SKM-1 (cell line): Measurements from ENCODE around the gene OR6C65.
"Not testable (repeated sequence)": the region's sequence is repeated elsewhere in the genome, so short reads cannot be mapped to it uniquely, and the experiment has no call there.

ENCODE experiments used
- DNase-seq: peaks from one replicate; lab custom pipeline; 2025; ENCODE audit not compliant: unreplicated experiment; lab: John Stamatoyannopoulos, UW

OR6C65 gene

DNA sequence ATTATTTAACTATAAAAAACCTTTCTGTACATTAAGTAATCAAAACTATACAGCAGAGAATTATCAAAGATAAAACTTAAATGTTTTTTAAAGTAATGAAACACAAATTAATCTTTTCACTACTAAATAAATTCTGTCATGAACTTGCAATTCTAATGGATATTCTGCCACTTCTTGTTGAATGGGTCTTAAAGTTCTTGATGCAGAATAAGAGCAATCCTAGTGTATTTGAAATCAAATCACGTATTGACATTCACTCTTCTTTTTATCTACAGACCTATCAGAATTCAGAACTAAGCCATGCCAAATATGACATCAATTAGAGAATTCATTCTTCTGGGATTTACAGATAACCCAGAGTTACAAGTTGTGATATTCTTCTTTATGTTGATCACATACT is at the start of gene OR6C65:
OR6C65 (plus strand) TSS at position 301 of the 400 bp plus-strand sequence; CDS start at position 301, 0 bp downstream.
- no peak for DNase-seq

DNA sequence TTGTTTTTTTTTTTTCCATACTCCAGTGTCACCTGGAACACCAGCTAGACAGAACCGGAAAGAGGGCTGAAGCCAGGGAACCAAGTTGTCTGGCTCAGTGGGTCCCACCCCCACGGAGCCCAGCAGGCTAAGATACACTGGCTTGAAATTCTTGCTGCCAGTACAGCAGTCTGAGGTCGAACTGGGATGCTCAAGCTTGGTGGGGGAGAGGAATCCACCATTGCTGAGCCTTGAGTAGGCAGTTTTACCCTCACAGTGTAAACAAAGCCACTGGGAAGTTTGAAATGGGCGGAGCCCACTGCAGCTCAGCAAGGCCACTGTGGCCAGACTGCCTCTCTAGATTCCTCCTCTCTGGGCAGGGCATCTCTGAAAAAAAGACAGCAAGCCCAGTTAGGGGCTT is 45.0 kb upstream of the OR6C65 start:
- DNase-seq: not testable (repeated sequence)

DNA sequence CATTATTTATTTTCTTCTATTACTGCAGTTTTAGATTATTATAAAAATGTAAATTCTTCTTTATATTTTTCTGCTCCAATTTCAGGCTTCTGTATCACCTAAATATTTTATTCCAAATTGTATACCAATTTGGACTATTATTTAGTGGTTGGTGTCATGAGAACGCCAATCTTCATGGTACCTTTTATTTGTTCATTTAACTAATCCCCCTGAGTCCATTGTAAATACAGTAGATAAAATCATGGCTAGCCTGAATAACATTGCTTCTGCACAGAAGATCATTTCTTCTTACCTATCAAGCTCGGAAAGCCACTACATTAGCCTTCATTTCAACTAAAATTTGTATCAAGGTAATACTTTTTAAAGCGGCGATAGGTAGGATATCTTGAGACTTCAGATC is 37.7 kb upstream of the OR6C65 start, which contains the start of gene OR6C75:
OR6C75 (plus strand) TSS at position 301 of the 400 bp plus-strand sequence. CDS start 2,136 bp downstream, outside the sequence.
- DNase-seq: no peak

DNA sequence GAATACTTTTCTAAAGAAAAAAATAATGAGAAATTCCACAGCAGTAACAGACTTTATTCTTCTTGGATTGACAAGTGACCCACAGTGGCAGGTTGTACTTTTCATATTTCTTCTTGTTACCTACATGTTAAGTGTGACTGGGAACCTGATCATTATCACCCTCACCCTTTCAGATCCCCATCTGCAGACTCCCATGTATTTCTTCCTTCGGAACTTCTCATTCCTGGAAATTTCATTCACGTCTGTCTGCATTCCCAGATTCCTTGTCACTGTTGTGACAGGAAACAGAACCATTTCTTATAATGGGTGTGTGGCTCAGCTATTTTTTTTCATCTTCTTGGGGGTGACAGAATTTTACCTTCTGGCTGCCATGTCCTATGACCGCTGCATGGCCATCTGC is 35.2 kb upstream of the OR6C65 start:
- no peak for DNase-seq

DNA sequence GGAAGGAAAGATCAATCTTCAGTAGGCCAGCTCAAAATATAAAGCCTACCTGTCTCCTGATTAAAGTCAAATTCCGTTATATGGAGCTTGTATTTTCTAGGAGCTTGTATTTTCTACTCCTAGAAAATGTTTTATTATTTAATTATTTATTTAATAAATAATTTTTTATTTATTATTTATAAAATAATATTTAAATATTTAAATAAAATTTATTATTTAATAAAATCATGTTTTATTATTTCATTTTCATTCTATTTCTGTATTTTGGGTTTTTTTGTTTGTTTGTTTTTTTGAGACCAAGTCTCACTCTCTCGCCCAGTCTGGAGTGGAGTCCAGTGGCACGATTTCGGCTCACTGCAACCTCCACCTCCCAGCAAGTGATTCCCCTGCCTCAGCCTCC is 27.8 kb upstream of the OR6C65 start:
- DNase-seq: no peak

DNA sequence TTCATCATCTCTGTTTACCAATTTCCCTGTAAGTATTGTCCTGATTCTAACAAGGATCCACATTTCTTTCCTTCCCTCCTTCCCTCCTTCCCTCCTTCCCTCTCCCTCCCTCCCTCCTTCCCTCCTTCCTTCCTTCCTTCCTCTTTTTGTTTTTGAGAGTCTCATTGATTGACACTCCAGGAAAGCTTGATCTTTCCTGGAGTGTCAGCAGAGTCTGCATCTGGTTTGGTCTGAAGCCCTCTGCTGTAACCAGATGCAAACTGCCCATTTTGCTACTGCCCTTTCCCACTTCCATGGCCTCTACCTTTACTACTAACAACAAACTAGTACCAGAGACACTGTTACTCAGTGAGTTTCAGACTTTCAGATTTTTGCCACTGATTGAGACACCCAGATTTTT is 14.4 kb upstream of the OR6C65 start:
- no peak for DNase-seq

DNA sequence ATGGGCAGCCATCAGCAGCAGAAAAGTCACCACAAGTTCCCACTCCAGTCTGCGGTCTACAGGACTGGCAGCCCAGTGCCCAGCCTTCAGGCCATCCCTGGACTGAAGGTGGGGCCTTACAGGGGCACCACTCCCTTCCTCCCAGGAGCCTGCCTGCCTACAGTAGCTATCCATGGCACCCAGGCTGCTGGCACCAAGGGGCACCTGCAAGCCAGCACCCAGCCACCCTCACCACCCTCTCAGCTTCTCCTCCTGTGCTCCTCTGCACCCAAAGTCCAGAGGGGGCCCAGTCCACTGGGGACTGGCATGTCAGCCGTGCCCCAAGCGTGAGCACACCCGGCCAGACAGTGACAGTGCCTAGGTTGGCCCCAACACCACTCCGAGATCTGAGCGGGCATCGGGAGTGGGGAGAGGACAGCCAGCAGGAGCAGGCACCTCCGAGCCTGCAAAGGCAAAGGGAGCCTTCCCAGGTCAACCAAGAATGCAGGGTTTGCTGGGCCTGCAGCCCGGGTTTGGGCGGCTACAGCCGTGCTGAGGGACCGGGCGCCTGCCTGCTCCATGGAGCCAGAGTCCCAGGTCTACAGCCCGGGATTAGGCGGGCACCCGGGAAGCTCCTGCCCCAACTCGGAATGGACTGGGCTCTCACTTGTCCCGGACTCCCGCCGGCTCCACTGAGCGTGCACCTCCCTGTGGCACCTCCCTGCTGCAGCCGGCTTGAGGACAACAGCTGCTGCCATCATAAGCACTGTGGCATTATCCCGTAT is 8.1 kb upstream of the OR6C65 start:
- DNase-seq: no peak

DNA sequence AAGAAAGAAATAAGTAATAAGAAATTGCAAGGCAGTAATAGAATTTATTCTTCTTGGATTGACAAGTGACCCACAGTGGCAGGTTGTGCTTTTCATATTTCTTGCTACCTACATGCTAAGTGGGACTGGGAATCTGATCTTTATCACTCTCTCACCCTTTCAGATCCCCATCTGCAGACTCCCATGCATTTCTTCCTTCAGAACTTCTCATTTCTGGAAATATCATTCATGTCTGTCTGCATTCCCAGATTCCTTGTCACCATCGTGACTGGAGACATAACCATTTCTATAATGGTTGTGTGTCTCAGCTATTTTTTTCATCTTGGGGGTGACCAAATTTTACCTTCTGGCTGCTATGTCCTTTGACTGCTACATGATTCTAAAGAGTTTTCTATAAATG is 4.0 kb upstream of the OR6C65 start:
- DNase-seq: no peak

DNA sequence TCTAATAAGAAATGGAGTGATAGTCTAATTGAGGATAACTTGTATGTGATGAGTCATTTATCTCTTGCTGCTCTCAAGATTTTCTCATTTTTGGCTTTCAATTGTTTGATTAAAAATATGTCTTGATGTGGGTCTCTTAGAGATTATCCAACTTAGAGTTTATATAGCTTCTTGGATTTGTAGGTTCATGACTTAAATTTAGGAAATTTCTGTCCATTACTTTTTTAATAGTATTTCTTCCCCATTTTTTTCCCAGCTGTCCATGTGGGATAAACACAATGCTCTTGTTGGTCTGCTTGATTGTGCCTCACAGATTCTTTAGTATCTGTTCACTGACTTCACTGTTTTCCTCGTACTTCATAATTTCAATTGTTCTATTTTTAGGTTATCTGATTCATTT is 7.5 kb downstream of the OR6C65 start:
- DNase-seq: no peak

DNA sequence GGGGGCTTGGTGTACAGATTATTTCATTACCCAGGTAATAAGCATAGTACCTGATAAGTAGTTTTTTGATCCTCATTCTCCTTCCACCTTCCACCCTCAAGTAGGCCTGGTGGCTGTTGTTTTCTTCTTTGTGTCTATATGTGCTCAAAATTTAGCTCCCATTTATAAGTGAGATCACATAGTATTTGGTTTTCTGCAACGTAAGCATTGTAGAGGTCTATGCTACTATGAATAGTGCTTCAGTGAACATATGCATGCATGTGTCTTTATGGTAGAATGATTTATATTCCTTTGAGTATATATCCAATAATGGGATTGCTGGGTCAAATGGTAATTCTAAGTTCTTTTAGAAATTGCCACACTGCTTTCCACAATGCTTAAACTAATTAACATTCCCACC is 8.8 kb downstream of the OR6C65 start:
- DNase-seq: not testable (repeated sequence)

DNA sequence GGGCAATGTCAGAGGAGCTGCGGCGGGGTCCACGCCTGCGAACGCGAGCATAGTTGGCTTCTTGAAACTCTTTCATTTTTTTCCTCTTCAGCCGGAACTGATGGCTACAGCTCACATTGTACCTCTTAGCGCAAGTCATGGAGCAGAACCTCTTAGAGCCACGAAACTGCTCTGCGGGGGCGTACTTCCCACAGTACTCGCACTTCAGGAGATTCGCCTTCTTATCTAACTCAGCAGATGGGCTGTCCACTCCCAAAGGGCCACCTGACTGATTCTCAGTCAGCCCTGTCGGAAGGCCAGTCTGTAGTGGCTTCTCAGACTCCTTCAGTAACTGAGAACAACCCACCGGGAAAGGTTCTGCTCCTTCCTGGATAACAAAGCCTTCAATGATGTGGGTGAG is 11.8 kb downstream of the OR6C65 start:
- not testable (repeated sequence) for DNase-seq

DNA sequence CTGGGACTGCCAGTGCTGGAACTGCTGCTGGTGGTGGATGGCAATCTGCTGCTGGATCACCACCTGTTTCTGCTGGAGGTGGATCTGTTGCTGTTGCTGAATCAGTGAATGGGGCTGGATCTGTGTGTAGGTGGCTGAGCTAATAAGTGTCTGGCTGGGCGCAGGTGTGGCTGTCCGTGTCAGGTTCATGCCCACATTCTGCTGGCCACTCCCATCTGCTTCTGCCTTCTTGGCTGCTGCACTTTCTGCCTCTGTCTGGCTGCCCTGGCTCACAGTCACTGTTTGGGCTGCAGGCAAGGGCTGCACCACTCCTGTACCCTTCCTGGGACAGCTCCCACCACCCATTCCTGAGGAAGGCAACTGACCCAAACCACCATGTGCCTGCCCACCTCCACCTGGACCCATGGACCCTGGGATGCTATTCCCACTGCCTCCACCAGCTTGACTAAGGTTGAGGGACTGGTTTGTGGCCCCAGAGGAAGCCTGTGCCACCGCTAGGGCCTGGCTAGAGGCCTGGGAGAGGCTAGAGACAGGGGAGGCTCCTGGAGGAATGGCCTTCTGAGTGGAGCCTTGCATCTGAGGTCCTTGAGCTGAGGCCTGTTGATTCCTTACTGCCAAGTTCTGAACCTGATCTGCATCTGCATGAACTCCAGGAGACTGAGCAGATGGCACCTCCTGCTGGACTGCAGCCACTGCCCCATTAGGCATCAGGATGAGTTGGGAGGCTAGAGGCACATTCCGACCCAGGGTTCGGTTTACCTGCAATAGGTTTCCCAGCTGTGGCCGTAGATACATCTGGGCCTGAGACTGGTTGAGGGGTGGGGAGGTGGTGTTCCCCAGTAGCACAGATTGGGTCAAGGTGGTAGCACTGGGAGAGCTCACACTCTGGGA is 13.4 kb downstream of the OR6C65 start:
- DNase-seq: not testable (repeated sequence)

DNA sequence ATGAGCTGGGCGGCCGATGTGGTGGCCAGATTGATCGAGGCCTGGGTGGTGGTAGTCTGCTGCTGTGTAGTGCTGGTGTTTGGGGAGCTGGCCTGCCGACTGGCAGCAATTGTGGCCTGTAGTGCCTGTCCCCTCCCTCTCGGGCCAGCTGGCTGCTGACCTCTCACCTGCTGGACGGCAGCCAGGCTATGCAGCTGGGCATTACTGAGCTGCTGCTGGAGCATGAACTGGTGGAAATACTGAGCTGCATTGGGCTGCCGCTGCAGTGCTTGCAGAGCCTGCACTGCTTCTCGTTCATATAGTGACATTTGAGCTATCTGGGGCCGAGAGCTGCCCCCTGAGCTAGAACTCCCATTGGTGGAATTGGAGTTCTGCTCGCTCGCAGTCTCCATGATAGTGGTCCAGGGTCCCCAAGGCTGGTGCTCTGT is 14.1 kb downstream of the OR6C65 start:
- DNase-seq: not testable (repeated sequence)

DNA sequence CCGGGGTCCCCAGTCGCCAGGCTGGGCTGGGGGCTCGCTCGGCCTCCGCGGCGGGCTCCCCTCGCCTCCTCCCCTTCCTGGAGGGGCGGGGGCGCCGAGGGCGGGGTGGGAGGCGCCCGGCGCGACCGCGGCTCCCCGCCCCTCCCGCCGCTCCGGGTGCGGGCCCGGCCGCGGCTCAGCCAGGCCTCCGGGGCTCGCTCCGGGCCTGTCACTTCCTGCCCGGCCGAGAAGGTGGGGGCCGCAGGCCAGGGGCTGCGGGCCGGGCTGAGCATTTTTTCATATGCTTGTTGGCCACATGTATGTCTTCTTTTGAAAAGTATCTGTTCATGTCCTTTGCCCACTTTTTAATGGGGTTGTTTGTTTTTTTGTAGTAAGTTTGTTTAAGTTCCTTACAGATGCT is 14.6 kb downstream of the OR6C65 start:
- not testable (repeated sequence) for DNase-seq

DNA sequence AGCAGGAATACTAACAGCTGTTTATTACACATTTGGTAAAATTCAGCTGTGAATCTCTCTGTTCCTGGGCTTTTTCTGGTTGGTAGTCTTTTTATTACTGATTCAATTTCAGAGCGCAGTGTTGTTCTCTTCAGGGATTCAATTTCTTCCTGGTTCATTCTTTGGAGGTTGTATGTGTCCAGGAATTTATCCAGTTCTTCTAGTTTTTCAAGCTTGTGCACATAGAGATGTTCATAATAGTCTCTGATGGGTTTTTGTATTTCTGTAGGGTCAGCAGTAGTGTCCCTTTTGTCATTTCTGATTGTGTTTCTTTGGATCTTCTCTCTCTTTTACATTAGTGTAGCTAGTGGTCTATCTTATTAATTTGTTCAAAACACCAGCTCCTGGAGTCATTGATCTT is 16.6 kb downstream of the OR6C65 start:
- no peak for DNase-seq

DNA sequence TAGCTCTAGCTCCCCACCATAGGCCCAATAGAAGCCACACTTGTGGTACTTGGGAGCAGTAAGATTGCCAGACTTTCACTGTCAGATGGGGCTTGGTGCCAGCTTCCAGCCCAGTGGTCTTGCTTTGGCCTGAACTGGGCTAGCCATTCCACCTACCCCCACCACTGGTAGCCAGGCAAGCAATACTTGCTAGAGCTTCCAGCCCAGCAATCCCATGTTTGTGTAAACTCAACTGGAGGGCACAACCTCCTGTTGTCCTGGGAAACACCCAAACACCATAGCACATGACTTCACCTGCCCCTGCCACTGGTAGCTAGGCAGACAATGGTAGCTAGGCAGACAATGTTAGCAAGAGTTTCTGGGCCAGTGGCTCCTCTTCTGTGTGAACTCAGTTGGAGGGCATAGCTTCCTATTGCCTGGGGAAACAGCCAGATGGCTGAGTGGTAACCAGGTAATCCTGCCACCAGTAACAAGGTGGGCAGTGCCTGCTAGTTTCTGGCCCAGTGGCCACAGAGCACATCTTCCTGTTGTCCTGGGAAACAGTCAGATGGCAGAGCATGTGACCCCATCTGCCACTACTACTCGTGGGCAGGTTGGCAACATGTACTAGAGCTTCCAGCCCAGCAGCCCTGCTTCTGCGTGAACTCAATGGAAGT is 20.1 kb downstream of the OR6C65 start:
- DNase-seq: no peak

DNA sequence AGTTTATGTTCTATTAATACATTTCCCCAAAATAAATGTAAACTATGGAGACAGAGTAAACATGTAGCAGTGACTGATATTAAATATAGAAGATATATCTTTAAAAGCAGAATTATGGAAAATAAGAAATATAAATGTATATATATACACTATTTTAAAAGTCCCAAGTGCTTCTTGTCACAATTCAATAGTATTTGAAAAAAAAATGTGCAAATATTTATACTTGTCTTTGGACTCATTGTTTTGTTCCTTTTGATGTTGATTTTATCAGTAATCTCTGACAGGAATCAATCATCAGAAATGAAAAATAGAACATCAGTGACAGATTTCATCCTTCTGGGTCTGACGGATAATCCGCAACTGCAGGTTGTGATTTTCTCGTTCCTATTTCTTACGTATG is 25.6 kb downstream of the OR6C65 start, which contains the start of gene OR6C76:
OR6C76 (plus strand) TSS at position 301 of the 400 bp plus-strand sequence; CDS start at position 301, 0 bp downstream.
- DNase-seq: no peak

DNA sequence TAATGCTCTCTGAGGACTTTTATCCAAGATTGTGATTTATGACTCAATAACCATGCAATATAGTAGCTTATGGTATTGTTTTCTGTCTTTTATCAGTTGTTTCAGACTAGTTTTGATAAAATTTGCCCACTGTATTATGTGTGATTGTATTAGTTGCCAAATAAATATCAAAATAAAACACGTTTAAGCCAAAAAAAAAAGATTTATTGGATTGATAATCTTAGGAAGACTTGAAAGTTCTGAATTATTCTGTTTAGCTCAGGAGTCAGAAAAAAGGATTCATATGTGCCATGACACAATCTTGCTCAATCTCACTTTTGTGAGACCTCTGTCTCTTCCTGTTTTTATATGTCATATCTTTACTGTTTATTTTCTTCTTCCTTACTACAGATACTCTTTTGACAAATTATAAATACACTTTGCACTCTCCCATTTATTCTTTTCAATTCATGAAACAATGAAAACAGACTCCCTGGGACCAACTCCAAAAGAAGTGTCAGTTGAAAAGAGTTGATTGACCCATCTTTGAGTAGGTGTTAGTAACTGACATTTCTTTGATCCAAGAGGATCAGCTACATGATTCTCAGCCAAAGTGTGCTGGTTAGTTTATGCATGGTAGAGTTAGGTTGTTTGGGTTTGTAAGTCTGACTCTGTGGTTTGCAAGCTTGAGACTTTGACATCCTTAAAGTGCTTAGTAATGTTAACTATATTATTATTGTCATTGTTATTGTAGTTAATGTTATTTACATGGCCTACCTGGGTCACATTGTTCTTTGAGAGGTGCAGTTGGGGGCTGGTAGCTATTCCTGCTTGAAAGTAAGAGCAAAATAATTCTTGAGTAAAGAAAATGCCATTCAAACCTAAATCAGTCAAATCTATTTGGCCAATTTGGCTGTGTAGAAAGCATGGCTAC is 28.3 kb downstream of the OR6C65 start:
- DNase-seq: no peak

DNA sequence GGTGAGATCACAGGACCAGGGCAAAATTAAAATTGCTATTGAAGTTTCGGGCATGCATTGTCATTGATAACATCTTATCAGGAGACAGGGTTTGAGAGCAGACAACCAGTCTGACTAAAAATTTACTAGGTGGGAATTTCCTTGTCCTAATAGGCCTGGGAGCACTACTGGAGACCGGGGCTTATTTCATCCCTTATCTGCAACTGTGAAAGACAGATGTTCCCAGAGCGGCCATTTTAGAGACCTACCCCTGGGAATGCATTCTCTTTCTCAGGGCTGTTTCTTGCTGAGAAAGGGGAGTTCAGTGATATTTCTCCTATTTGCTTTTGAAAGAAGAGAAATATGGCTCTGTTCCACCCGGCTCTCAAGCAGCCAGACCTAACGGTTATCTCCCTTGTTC is 40.9 kb downstream of the OR6C65 start:
- DNase-seq: not testable (repeated sequence)

DNA sequence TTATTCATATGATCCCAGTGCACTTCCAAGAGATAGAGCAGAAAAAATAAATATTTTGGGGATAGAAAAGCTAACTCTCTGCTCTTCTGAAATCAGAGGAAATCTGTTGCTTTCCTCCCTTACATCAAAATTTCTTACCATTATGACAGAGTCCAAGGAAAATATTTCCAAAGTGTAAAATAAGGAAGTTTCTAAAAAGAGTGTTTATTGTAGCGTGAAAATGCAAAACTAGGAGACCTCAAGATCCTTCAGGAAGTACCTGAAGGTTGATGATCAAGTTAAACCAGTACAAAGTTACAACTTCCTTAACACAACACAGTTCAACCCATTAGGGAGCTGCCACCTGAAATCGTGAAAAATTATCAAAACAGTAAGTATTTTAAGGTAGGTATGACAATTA is 43.4 kb downstream of the OR6C65 start, which contains the start of gene OR6C2:
OR6C2 (plus strand) TSS at position 301 of the 400 bp plus-strand sequence. CDS start 8,138 bp downstream, outside the sequence.
- no peak for DNase-seq
